HEK293T (cell line): Measurements from ENCODE around the gene FXN.

Source experiments
- CTCF ChIA-PET: fragments of 350-600 bp; formaldehyde crosslinking; extraction: SDS; loops from one replicate; lab custom pipeline; 2021; ENCODE audit warnings: antibody characterized with exemption, inconsistent platforms; lab: Yijun Ruan, JAX
- POLR2A ChIA-PET: fragments of 350-600 bp; formaldehyde crosslinking; extraction: SDS; loops from one replicate; lab custom pipeline; 2020; ENCODE audit warnings: antibody characterized with exemption, inconsistent platforms; lab: Yijun Ruan, JAX
- DNase-seq: peaks from one replicate; pipeline ENCODE4 v3.0.0; 2012; ENCODE audit warnings: mixed read lengths; ENCODE audit errors: extremely low spot score
- ARNT ChIP-seq: fragments of 450-650 bp; IDR thresholded peaks from 2 replicates; pipeline ENCODE4 v1.6.1; 2017; ENCODE audit warnings: mild to moderate bottlenecking
- BHLHE40 ChIP-seq: fragments of 450-650 bp; IDR thresholded peaks from 2 replicates; pipeline ENCODE4 v1.6.1; 2016; ENCODE audit warnings: mild to moderate bottlenecking, moderate library complexity, borderline replicate concordance
- CTBP1 ChIP-seq: fragments of 450-650 bp; IDR thresholded peaks from 2 replicates; pipeline ENCODE4 v1.6.1; 2016; ENCODE audit warnings: borderline replicate concordance
- ELF4 ChIP-seq: fragments of 450-650 bp; IDR thresholded peaks from 2 replicates; pipeline ENCODE4 v1.6.1; 2017; ENCODE audit warnings: antibody characterized with exemption
- FOXA1 ChIP-seq: fragments of 450-650 bp; IDR thresholded peaks from 2 replicates; pipeline ENCODE4 v1.6.1; 2016; ENCODE audit warnings: mild to moderate bottlenecking
- FOXK2 ChIP-seq: fragments of 450-650 bp; IDR thresholded peaks from 2 replicates; pipeline ENCODE4 v1.6.1; 2016; ENCODE audit warnings: mild to moderate bottlenecking
- FOXM1 ChIP-seq: fragments of 450-650 bp; IDR thresholded peaks from 2 replicates; pipeline ENCODE4 v1.6.1; 2017; ENCODE audit warnings: mild to moderate bottlenecking, borderline replicate concordance
- HDGF ChIP-seq: fragments of 450-650 bp; IDR thresholded peaks from 2 replicates; pipeline ENCODE4 v1.6.1; 2017; ENCODE audit warnings: antibody characterized with exemption, borderline replicate concordance
- L3MBTL2 ChIP-seq: fragments of 450-650 bp; conservative IDR thresholded peaks from 2 replicates; pipeline ENCODE4 v1.6.1; 2016; ENCODE audit warnings: mild to moderate bottlenecking
- LEF1 ChIP-seq: fragments of 450-650 bp; IDR thresholded peaks from 2 replicates; pipeline ENCODE4 v1.6.1; 2017; ENCODE audit warnings: mild to moderate bottlenecking, borderline replicate concordance
- NFRKB ChIP-seq: fragments of 450-650 bp; IDR thresholded peaks from 2 replicates; pipeline ENCODE4 v1.6.1; 2016; ENCODE audit warnings: mild to moderate bottlenecking, moderate library complexity
- PKNOX1 ChIP-seq: fragments of 450-650 bp; IDR thresholded peaks from 2 replicates; pipeline ENCODE4 v1.6.1; 2016
- SP1 ChIP-seq: fragments of 450-650 bp; IDR thresholded peaks from 2 replicates; pipeline ENCODE4 v1.6.1; 2017
- SUZ12 ChIP-seq: fragments of 450-650 bp; IDR thresholded peaks from 2 replicates; pipeline ENCODE4 v1.6.1; 2016; ENCODE audit warnings: mild to moderate bottlenecking
- TARDBP ChIP-seq: fragments of 450-650 bp; IDR thresholded peaks from 2 replicates; pipeline ENCODE4 v1.6.1; 2016
- ZNF384 ChIP-seq: fragments of 450-650 bp; IDR thresholded peaks from 2 replicates; pipeline ENCODE4 v1.6.1; 2016

Gene FXN

GRCh38 chr9:69085569-69086283, 50.2 kb downstream of the FXN start:
- CTCF ChIA-PET: no interaction called here
- POLR2A ChIA-PET: no interaction called here
- TF ChIP-seq SP1: no peak
- no peak for TF ChIP-seq BHLHE40
- TF ChIP-seq ELF4: no peak
- no peak for DNase-seq

- TF ChIP-seq SP1 (no peak), SUZ12 (no peak), TARDBP (no peak), FOXM1 (no peak)
- ChIA-PET CTCF (no interaction called here), POLR2A (no interaction called here)
- no peak for DNase-seq
These were observed 50.8 kb downstream of the FXN start for GRCh38 chr9:69086312-69086711.

- DNase-seq: no peak
- CTCF ChIA-PET: no interaction called here
- TF ChIP-seq FOXA1 (no peak), NFRKB (no peak), ZNF384 (no peak), ELF4 (no peak), HDGF (no peak), SUZ12 (no peak), CTBP1 (no peak), LEF1 (no peak), FOXK2 (no peak), PKNOX1 (no peak), FOXM1 (no peak), ARNT (no peak), SP1 (no peak), L3MBTL2 (no peak), TARDBP (no peak), BHLHE40 (no peak)
- POLR2A ChIA-PET: no interaction called here
These were observed 51.2 kb downstream of the FXN start for GRCh38 chr9:69086769-69087168.

- ChIA-PET POLR2A (no interaction called here), CTCF (no interaction called here)
- TF ChIP-seq CTBP1 (no peak), BHLHE40 (no peak), L3MBTL2 (no peak), FOXM1 (no peak), FOXK2 (no peak), SP1 (no peak)
- DNase-seq: no peak
These were observed 53.5 kb downstream of the FXN start for GRCh38 chr9:69089082-69089481.

- ChIA-PET POLR2A (no interaction called here), CTCF (no interaction called here)
- TF ChIP-seq SUZ12 (no peak), TARDBP (no peak), NFRKB (no peak), ZNF384 (no peak), FOXK2 (no peak), ARNT (no peak), L3MBTL2 (no peak), HDGF (no peak), PKNOX1 (no peak)
- DNase-seq: no peak
These were observed 53.9 kb downstream of the FXN start for GRCh38 chr9:69089491-69089890.

GRCh38 chr9:69090140-69090750, 54.7 kb downstream of the FXN start:
- POLR2A ChIA-PET: no interaction called here
- no peak for TF ChIP-seq NFRKB
- no peak for TF ChIP-seq HDGF
- TF ChIP-seq FOXA1: no peak
- TF ChIP-seq SP1: no peak
- no peak for TF ChIP-seq LEF1
- no peak for TF ChIP-seq FOXM1
- TF ChIP-seq TARDBP: no peak
- TF ChIP-seq CTBP1: no peak
- TF ChIP-seq PKNOX1: no peak
- no peak for TF ChIP-seq L3MBTL2
- TF ChIP-seq ARNT: no peak
- no peak for TF ChIP-seq SUZ12
- TF ChIP-seq ELF4: no peak
- TF ChIP-seq FOXK2: no peak
- CTCF ChIA-PET: no interaction called here
- DNase-seq: no peak

- TF ChIP-seq LEF1: no peak
- no peak for TF ChIP-seq HDGF
- no peak for TF ChIP-seq TARDBP
- TF ChIP-seq PKNOX1: no peak
- no peak for TF ChIP-seq ZNF384
- TF ChIP-seq SP1: no peak
- no peak for TF ChIP-seq NFRKB
- TF ChIP-seq FOXK2: no peak
- TF ChIP-seq SUZ12: no peak
- TF ChIP-seq FOXA1: no peak
- TF ChIP-seq ARNT: no peak
- no peak for TF ChIP-seq FOXM1
- no peak for TF ChIP-seq CTBP1
- POLR2A ChIA-PET: no interaction called here
- no peak for DNase-seq
- CTCF ChIA-PET: no interaction called here
These were observed 55.4 kb downstream of the FXN start for GRCh38 chr9:69090946-69091345.
